Lung (tissue), 12 donors: ENCODE data around the gene CCR8. TPM values are rescaled to one million over a fixed set of nuclear protein-coding genes. Genes with fewer than 3 reads are reported as not detected.
"Not testable (repeated sequence)": the region's sequence is repeated elsewhere in the genome, so short reads cannot be mapped to it uniquely, and the experiment has no call there.

Experiments
- ATAC-seq: fragments of 200-7000 bp; cut with Tn5 transposase; one replicate; pipeline ENCODE4 v1.9.1; 2020; ENCODE audit warnings: moderate number of reproducible peaks; ENCODE audit not compliant: insufficient read depth, low FRiP score
- DNase-seq, 3 donors: peaks; one replicate each; pipeline ENCODE4 v3.0.0-alpha.2; 2013 to 2017
- H3K27ac ChIP-seq, 2 donors: one replicate each; pipeline ENCODE4 v1.5.1; 2013; ENCODE audit warnings: mild to moderate bottlenecking in 2 of 2, moderate library complexity in 2 of 2, control low read depth in 1 of 2, inconsistent platforms in 1 of 2, low read depth in 1 of 2, low read length in 1 of 2
- H3K27me3 ChIP-seq, 3 donors: one replicate each; pipeline ENCODE4 v1.5.1; 2013; ENCODE audit warnings: low read length in 2 of 3; ENCODE audit not compliant: control insufficient read depth in 3 of 3, insufficient read depth in 3 of 3
- H3K36me3 ChIP-seq, 4 donors: one replicate each; pipeline ENCODE4 v1.5.1; 2013; ENCODE audit warnings: low read length in 4 of 4, mild to moderate bottlenecking in 1 of 4, moderate library complexity in 1 of 4; ENCODE audit not compliant: control insufficient read depth in 4 of 4, insufficient read depth in 4 of 4
- H3K4me1 ChIP-seq, 5 donors: one replicate each; pipeline ENCODE4 v1.5.1; 2013; ENCODE audit warnings: low read length in 5 of 5, mild to moderate bottlenecking in 2 of 5, moderate library complexity in 1 of 5; ENCODE audit not compliant: control insufficient read depth in 5 of 5, insufficient read depth in 5 of 5
- H3K4me3 ChIP-seq: one replicate; pipeline ENCODE4 v1.5.1; 2013; ENCODE audit warnings: mild to moderate bottlenecking, control low read depth, moderate library complexity
- H3K9ac ChIP-seq, 2 donors: one replicate each; pipeline ENCODE4 v1.5.1; 2013; ENCODE audit warnings: low read length in 2 of 2, control low read depth in 1 of 2; ENCODE audit not compliant: insufficient read depth in 1 of 2
- H3K9me3 ChIP-seq, 4 donors: one replicate each; pipeline ENCODE4 v1.5.1; 2013; ENCODE audit warnings: low read length in 3 of 4, mild to moderate bottlenecking in 1 of 4, moderate library complexity in 1 of 4; ENCODE audit not compliant: control insufficient read depth in 4 of 4, insufficient read depth in 3 of 4
- WGBS, 2 donors: extraction: QIAGEN DNeasy Blood & Tissue Kit; methylation state at CpG; one replicate each; pipeline ENCODE4 v1.1.7; 2013; 5-methylcytosine and 5-hydroxymethylcytosine counted together
- polyA plus RNA-seq, 2 donors: library from polyadenylated mRNA; stranded (reverse); fragments of 200-250 nt; gene quantifications; one replicate each; pipeline ENCODE4 v1.2.1, GENCODE V29; 2013
- total RNA-seq, 2 donors: library from RNA; depleted of rRNA in 1 of 2; stranded (reverse); fragments of >200 nt in 1 of 2; gene quantifications; one replicate each; pipeline ENCODE4 v1.2.1, GENCODE V29; 2014 to 2021
- TF ChIP-seq, protein P1 (sequence below): IDR thresholded peaks from 2 replicates; pipeline ENCODE4 v1.5.1; 2012; ENCODE audit warnings: mild to moderate bottlenecking; ENCODE audit errors: control extremely low read depth, extremely low read depth
- donor health status: control.
- donor health status: control.
- donor health status: Bipolar disorder and iron deficiency.
- donor health status: healthy.
- donor health status: DM: yes; HTN: yes; CAD: no.

Gene CCR8
- total and polyA plus RNA-seq, 4 donors: 0.06 TPM; not detected in 3

GRCh38 chr3:39347586-39347876 is 18.0 kb downstream of the CCR8 start:
- no peaks in the 10 kb centered on the region for H3K36me3 ChIP-seq
- no peaks in the 10 kb centered on the region for H3K27me3 ChIP-seq
- 54 to 85% methylated on average over 3 of the region's 3 CpGs for WGBS, 2 donors
- no peak overlapping the region for H3K4me3 ChIP-seq
- TF ChIP-seq, protein P1, sequence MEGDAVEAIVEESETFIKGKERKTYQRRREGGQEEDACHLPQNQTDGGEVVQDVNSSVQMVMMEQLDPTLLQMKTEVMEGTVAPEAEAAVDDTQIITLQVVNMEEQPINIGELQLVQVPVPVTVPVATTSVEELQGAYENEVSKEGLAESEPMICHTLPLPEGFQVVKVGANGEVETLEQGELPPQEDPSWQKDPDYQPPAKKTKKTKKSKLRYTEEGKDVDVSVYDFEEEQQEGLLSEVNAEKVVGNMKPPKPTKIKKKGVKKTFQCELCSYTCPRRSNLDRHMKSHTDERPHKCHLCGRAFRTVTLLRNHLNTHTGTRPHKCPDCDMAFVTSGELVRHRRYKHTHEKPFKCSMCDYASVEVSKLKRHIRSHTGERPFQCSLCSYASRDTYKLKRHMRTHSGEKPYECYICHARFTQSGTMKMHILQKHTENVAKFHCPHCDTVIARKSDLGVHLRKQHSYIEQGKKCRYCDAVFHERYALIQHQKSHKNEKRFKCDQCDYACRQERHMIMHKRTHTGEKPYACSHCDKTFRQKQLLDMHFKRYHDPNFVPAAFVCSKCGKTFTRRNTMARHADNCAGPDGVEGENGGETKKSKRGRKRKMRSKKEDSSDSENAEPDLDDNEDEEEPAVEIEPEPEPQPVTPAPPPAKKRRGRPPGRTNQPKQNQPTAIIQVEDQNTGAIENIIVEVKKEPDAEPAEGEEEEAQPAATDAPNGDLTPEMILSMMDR: no peak
- H3K27ac ChIP-seq: no peak overlapping the region
- ATAC-seq (no peak), DNase-seq (no peak)
- no peaks in the 10 kb centered on the region for H3K9me3 ChIP-seq
- H3K9ac ChIP-seq: no peak overlapping the region
- H3K4me1 ChIP-seq: peaks cover 0 to 1% (median 0%) of the 10 kb centered on the region in 5 donors

DNA sequence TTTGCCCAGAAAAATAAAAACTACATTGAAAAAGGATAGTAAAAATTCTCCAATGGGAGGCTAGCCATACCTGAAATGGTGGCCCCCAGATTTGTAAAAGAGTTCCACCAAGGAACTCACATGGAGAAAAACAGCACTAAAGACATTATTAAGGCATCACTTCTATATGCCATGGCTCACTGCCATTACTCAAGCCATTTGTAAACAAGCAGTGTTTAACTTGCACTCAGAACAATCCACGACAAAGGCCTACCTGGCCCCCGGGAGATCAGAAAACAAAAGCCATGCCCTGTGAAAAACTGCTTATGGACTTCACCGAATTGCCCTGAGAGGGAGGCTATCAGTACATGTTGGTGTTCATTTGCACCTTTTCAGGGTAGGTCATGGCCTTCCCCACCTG is 19.6 kb downstream of the CCR8 start:
- 53 to 99% methylated on average over 3 of the region's 3 CpGs for WGBS, 2 donors
- Histone ChIP-seq H3K36me3 (no peaks in the 10 kb centered on the region), H3K4me3 (no peak overlapping the region), H3K4me1 (peaks cover 0 to 1% (median 0%) of the 10 kb centered on the region in 5 donors), H3K27me3 (no peaks in the 10 kb centered on the region), H3K9ac (no peak overlapping the region), H3K27ac (no peak overlapping the region), H3K9me3 (no peaks in the 10 kb centered on the region)
- ATAC-seq: no peak
- TF ChIP-seq, protein P1: no peak
- DNase-seq: peak in 2 of 3 donors; percentile 1 to 7

DNA sequence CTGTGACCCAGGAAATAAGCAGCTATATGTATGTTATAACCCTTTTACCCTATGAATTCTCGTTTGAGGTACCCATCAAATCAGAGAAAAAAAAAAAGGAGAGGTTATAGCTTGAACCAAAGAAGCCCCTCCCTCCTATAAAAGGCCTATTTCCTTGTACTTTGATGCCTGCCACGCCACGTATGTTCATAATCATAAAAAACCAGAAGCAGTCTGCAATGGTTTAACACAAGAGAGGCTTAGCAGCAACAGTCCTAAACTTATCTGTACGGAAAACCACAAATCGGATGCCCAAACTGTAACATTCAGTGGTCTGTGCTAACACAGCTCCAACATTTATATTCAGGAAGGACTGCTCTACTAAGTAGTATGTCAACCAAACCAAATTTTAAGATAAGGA is 21.2 kb downstream of the CCR8 start:
- Histone ChIP-seq H3K27ac (no peak overlapping the region), H3K9me3 (no peaks in the 10 kb centered on the region), H3K36me3 (no peaks in the 10 kb centered on the region), H3K27me3 (no peaks in the 10 kb centered on the region), H3K9ac (no peak overlapping the region), H3K4me3 (no peak overlapping the region), H3K4me1 (peaks cover 0 to 1% (median 0%) of the 10 kb centered on the region in 5 donors)
- DNase-seq: no peak
- TF ChIP-seq, protein P1: no peak
- no peak for ATAC-seq
- 58 to 73% methylated on average over 5 of the region's 5 CpGs for WGBS, 2 donors

DNA sequence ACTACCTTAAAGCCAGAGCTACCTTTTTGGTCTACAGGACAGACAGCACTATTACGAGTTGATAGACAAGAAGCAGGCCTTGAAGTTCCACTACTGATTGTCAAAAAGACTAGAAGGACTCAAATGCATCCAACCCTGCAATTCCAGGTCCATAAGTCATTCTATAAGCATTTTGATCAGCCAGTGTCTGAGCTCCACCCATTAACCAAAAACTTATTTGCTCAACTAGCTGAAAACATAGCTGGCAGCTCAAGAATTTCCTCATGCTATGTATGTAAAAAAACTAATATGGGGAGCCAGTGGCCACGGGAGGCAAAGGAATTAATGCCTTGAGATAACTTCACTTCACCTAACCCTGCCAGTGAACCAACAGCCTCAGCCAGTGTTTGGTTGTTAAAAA is 21.6 kb downstream of the CCR8 start:
- not testable (repeated sequence) for H3K4me1 ChIP-seq, ATAC-seq, H3K36me3 ChIP-seq, H3K4me3 ChIP-seq, H3K9me3 ChIP-seq, H3K27ac ChIP-seq, DNase-seq, H3K27me3 ChIP-seq, H3K9ac ChIP-seq
- WGBS, 2 donors: 68 to 76% methylated on average over 2 of the region's 2 CpGs

DNA sequence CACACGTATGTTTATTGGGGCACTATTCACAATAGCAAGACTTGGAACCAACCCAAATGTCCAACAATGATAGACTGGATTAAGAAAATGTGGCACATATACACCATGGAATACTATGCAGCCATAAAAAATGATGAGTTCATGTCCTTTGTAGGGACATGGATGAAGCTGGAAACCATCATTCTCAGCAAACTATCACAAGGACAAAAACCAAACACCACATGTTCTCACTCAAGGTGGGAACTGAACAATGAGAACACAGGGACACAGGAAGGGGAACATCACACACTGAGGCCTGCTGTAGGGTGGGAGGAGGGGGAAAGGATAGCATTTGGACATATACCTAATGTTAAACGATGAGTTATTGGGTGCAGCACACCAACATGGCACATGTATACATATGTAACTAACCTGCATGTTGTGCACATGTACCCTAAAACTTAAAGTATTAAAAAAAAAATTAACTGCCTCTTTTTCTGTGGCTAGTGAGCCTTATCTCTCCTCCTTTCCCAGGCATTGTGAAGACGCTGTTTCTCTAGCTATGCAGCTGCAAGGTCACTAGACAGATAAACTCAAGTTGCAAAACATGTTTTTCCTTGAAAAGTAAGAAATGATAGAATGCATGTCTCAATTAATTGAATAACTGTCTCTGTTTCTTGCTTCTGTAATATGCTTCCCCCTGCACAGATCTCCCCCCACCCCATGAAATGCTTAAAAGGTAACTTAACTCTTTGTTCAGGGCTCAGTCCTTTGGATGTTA is 23.8 kb downstream of the CCR8 start:
- not testable (repeated sequence) for H3K27me3 ChIP-seq, H3K36me3 ChIP-seq, H3K4me3 ChIP-seq, H3K27ac ChIP-seq, H3K9ac ChIP-seq, DNase-seq, ATAC-seq, H3K9me3 ChIP-seq, H3K4me1 ChIP-seq
- 71 to 77% methylated on average over 3 of the region's 3 CpGs for WGBS, 2 donors
